ENCODE data around the gene ARID3B.
"Not testable (repeated sequence)": the region's sequence is repeated elsewhere in the genome, so short reads cannot be mapped to it uniquely, and the experiment has no call there.

The ARID3B gene, protein sequence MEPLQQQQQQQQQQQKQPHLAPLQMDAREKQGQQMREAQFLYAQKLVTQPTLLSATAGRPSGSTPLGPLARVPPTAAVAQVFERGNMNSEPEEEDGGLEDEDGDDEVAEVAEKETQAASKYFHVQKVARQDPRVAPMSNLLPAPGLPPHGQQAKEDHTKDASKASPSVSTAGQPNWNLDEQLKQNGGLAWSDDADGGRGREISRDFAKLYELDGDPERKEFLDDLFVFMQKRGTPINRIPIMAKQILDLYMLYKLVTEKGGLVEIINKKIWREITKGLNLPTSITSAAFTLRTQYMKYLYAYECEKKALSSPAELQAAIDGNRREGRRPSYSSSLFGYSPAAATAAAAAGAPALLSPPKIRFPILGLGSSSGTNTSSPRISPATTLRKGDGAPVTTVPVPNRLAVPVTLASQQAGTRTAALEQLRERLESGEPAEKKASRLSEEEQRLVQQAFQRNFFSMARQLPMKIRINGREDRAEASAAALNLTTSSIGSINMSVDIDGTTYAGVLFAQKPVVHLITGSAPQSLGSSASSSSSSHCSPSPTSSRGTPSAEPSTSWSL

DNA sequence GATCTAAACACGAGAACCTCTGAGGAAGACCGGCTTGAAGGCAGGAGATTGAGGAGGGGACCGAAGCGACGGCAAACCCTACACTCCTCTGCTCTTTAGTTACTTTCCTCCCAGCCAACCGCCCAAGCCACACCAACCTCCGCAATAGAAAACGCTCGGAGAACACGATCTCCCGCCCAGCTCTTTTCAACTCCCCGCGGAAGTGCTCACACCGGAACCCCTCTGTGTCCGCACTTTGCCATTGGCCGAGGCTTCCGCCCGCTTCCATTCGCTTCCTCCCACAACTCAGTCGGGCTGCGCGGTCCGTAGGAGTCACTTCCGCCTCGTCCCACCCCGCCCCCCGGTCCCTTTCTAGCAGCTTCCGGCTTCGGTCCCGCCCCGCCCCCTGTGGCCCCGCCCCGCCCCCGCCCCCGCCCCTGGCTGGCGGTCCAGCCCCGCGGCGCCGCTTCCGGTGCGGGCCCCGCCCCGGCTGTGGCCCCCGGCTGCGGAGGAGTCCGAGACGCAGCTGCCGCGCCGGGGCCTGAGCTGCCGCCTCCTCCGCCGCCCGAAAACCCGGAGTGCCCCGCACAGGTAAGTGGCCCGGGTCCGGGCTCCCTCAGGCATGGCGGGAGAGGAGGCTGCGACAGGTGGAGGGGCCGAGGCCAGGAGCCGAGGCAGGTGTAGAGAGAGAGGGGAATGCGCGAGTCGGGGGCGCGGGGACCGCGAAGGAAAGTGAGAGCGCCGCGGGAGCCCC lies at the start of gene ARID3B:
TSS of gene ARID3B (plus strand) at position 460 of the 733 bp plus-strand sequence. CDS start 2,717 bp downstream, outside the sequence.
- Histone ChIP-seq H3K4me3 (ENCODE audit: low read length) (peak within 1 kb of the TSS; percentile 98), H3K4me1 (ENCODE audit: control insufficient read depth, insufficient read depth, low read length) (peaks cover 17% of the 10 kb centered on the region), H3K9ac (ENCODE audit: low read length) (peak within 1 kb of the TSS; percentile 89), H3K27ac (ENCODE audit: low read depth, low read length) (peak within 1 kb of the TSS; percentile 56), H3K27me3 (ENCODE audit: control insufficient read depth, insufficient read depth, low read length) (no peaks in the 10 kb centered on the region), H3K36me3 (ENCODE audit: control insufficient read depth, insufficient read depth, low read length) (peaks cover 2% of the 10 kb centered on the region)

DNA sequence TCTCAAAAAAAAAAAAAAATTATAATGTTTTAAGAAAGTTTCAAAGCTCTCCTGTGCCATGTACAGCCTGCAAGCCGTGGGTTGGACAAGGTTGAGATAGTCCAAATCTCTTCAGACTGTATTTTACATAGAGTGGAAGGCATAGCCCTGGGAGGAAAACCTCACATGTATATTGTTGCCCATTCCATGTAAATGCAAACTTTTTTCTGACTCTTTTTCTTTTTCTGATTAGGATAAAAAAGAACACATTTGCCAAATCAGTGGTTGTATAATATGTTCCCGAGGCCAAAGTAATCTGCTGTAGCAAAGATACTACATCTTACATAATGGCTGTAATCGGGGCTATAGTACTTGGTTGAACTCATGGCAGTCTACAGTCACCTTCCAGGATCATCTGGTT lies 44.4 kb upstream of the ARID3B start:
- Histone ChIP-seq H3K4me1 (ENCODE audit: control insufficient read depth, insufficient read depth, low read length) (no peaks in the 10 kb centered on the region), H3K27me3 (ENCODE audit: control insufficient read depth, insufficient read depth, low read length) (no peaks in the 10 kb centered on the region), H3K9ac (ENCODE audit: low read length) (no peak overlapping the region), H3K36me3 (ENCODE audit: control insufficient read depth, insufficient read depth, low read length) (no peaks in the 10 kb centered on the region), H3K27ac (ENCODE audit: low read depth, low read length) (no peak overlapping the region), H3K4me3 (ENCODE audit: low read length) (no peak overlapping the region)

DNA sequence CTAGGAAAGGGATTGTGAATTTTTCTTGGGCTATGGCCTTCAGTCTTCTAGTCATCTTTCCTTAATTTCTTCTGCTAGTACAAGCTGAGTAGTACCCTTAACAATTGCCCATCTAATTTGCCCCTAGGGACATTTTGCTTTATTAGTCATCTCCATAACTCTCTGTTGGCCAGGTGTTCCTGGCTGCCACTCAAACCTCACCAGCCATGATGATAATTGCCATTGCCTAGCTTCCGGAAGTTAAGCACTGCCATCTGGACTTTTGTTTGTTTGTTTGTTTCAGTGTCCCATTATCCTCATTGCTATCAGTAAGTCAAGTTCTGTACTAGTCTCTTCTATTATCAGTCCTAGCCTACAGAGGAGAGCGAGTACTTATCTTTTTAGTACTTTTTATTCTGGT lies 43.4 kb upstream of the ARID3B start:
- Histone ChIP-seq H3K36me3 (ENCODE audit: control insufficient read depth, insufficient read depth, low read length) (no peaks in the 10 kb centered on the region), H3K9ac (ENCODE audit: low read length) (no peak overlapping the region), H3K4me1 (ENCODE audit: control insufficient read depth, insufficient read depth, low read length) (no peaks in the 10 kb centered on the region), H3K27ac (ENCODE audit: low read depth, low read length) (no peak overlapping the region), H3K27me3 (ENCODE audit: control insufficient read depth, insufficient read depth, low read length) (no peaks in the 10 kb centered on the region), H3K4me3 (ENCODE audit: low read length) (no peak overlapping the region)

DNA sequence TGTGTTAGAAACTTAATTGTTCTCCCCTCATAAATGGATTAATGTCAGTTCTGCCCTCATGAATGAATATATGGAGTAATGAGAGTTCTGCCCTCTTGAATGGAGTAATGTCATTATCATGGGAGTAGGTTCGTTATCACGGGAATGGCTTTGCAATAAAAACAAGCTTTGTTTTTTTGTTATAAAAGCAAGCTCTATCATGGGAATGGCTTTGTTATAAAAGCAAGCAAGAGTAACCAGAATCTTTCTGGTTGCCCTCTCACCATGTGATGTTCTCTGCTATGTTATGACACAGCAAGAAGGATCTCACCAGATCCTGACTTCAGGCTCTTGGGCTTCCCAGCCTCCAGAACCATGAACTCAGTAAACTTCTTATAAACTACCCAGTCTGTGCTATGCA lies 41.7 kb upstream of the ARID3B start:
- H3K27ac ChIP-seq (ENCODE audit: low read depth, low read length) = no peak overlapping the region
- H3K9ac ChIP-seq (ENCODE audit: low read length) = no peak overlapping the region
- H3K36me3 ChIP-seq (ENCODE audit: control insufficient read depth, insufficient read depth, low read length) = no peaks in the 10 kb centered on the region
- H3K27me3 ChIP-seq (ENCODE audit: control insufficient read depth, insufficient read depth, low read length) = no peaks in the 10 kb centered on the region
- no peaks in the 10 kb centered on the region for H3K4me1 ChIP-seq (ENCODE audit: control insufficient read depth, insufficient read depth, low read length)
- H3K4me3 ChIP-seq (ENCODE audit: low read length) = no peak overlapping the region

DNA sequence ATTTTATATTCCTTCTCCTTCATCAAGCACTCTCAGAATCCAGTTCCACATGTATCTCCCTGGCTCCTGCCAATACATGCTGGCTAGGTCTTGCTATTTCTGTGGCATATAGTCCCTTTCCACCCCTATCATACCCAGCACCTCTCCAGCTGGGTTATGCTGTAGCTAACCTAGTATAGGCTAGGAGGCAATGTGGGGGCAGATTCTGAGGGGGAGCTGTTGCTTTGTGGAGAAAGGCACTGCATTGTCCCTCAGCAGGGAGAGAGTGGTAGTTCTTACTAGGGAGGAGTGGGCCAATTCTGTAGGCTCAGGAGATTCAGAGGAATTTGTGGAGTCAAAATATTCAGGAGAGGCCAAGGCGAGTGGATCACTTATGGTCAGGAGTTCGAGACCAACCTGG lies 40.6 kb upstream of the ARID3B start:
- H3K9ac ChIP-seq (ENCODE audit: low read length) = no peak overlapping the region
- no peak overlapping the region for H3K27ac ChIP-seq (ENCODE audit: low read depth, low read length)
- no peaks in the 10 kb centered on the region for H3K36me3 ChIP-seq (ENCODE audit: control insufficient read depth, insufficient read depth, low read length)
- H3K4me3 ChIP-seq (ENCODE audit: low read length) = no peak overlapping the region
- H3K27me3 ChIP-seq (ENCODE audit: control insufficient read depth, insufficient read depth, low read length) = no peaks in the 10 kb centered on the region
- H3K4me1 ChIP-seq (ENCODE audit: control insufficient read depth, insufficient read depth, low read length) = no peaks in the 10 kb centered on the region

DNA sequence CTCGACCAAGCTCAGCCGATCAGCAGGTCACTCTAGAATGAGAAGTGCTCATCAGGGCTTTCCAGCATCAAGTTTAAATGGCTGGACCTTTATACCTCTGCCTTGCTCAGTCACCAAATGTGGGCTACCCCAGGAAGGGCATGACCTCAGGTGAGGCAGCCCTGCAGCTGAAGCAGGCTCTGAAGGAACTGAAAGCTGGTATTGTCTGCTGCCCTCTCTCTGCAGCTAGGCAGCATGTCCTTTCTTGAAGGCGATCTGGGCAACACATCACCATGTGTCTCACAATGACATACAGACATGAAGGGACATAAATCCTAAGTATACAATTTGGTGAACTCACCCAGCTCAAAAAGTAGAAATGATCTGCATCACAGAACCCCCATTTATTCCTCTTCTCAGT lies 38.7 kb upstream of the ARID3B start:
- Histone ChIP-seq H3K9ac (ENCODE audit: low read length) (no peak overlapping the region), H3K27ac (ENCODE audit: low read depth, low read length) (no peak overlapping the region), H3K4me1 (ENCODE audit: control insufficient read depth, insufficient read depth, low read length) (no peaks in the 10 kb centered on the region), H3K27me3 (ENCODE audit: control insufficient read depth, insufficient read depth, low read length) (no peaks in the 10 kb centered on the region), H3K36me3 (ENCODE audit: control insufficient read depth, insufficient read depth, low read length) (no peaks in the 10 kb centered on the region), H3K4me3 (ENCODE audit: low read length) (no peak overlapping the region)

DNA sequence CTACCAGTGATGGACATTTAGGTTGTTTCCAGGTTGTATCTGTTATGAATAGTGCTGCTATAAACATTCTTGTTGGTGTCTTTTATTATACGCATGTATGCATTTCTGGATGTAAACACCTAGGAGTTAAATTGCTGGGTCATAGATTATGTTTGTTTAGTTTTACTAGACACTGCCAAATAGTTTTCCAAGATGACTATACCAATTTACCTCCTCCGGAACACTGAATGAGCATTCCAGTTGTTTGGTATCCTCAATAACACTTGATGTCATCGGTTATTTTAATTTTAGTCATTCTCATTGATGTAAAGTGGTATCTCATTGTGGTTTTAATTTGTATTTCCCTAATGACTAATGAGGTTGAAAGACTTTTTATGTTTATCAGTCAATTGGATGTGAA lies 36.6 kb upstream of the ARID3B start:
- Histone ChIP-seq H3K9ac (ENCODE audit: low read length) (no peak overlapping the region), H3K4me3 (ENCODE audit: low read length) (no peak overlapping the region), H3K27me3 (ENCODE audit: control insufficient read depth, insufficient read depth, low read length) (no peaks in the 10 kb centered on the region), H3K4me1 (ENCODE audit: control insufficient read depth, insufficient read depth, low read length) (no peaks in the 10 kb centered on the region), H3K36me3 (ENCODE audit: control insufficient read depth, insufficient read depth, low read length) (no peaks in the 10 kb centered on the region), H3K27ac (ENCODE audit: low read depth, low read length) (no peak overlapping the region)

DNA sequence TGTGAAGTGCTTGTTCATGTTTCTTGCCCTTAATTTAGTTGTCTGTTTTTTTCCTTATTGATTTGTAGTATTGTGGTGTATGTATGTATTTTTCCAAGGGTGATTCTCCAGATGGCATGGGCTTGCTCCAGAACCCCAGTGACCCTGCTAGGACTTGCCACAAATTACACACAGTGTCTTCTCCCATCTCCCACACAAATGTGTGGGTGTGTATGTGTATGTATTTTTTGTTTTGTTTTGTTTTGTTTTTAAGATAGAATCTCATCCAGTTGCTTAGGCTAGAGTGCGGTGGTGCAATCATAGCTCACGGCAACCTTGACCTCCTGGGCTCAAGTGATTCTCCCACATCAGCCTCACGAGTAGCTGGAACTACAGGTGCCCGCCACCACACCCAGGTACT lies 36.2 kb upstream of the ARID3B start:
- H3K4me3 ChIP-seq (ENCODE audit: low read length) = no peak overlapping the region
- H3K27me3 ChIP-seq (ENCODE audit: control insufficient read depth, insufficient read depth, low read length) = no peaks in the 10 kb centered on the region
- H3K4me1 ChIP-seq (ENCODE audit: control insufficient read depth, insufficient read depth, low read length) = no peaks in the 10 kb centered on the region
- H3K27ac ChIP-seq (ENCODE audit: low read depth, low read length) = no peak overlapping the region
- H3K36me3 ChIP-seq (ENCODE audit: control insufficient read depth, insufficient read depth, low read length) = no peaks in the 10 kb centered on the region
- H3K9ac ChIP-seq (ENCODE audit: low read length) = no peak overlapping the region

DNA sequence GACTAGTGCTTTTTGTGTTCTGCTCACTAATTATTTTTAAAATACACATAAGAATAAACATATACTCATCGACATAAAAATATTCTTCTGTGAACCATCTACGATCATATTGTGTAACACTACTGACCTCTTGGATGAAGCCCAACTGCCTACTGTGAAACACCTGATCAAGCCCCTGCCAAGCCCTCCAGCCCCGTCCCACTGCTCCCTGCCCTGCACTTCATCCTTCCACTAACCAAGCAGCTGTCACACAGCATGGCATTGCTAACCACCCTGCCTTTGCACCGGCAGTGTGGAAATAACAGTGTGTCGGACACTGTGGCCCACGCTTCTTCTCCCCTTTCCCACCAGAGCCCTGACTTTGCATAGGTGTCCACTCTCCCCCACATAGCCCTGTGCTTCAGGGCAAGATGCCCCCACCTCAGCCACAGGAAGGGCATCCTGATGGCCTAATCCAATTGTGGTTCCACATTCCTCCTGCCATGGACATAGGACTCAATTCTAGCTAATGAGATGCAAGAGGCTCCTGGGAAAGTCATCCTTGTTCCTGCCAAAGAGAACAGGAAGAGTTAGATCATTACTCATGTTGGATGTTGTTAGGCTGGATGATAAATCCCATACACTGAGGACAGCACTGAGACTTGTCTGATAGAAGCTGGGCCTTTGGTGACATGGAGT lies 35.0 kb upstream of the ARID3B start:
- Histone ChIP-seq H3K9ac (ENCODE audit: low read length) (no peak overlapping the region), H3K27ac (ENCODE audit: low read depth, low read length) (no peak overlapping the region), H3K4me1 (ENCODE audit: control insufficient read depth, insufficient read depth, low read length) (no peaks in the 10 kb centered on the region), H3K27me3 (ENCODE audit: control insufficient read depth, insufficient read depth, low read length) (no peaks in the 10 kb centered on the region), H3K4me3 (ENCODE audit: low read length) (no peak overlapping the region), H3K36me3 (ENCODE audit: control insufficient read depth, insufficient read depth, low read length) (no peaks in the 10 kb centered on the region)

DNA sequence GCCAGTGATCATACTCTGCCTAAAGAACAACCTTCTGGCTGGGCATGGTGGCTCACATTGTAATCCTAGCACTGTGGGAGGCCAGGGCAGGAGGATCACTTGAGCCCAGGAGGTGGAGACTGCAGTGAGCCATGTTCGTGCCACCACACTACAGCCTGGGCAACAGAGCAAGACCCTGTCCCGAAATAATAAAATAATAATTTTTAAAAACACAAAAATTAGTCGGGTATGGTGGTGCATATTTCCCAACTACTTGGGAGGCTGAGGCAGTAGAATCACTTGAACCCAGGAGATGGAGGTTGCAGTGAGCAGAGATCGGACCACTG lies 34.5 kb upstream of the ARID3B start:
- Histone ChIP-seq H3K27me3 (ENCODE audit: control insufficient read depth, insufficient read depth, low read length) (no peaks in the 10 kb centered on the region), H3K27ac (ENCODE audit: low read depth, low read length) (no peak overlapping the region), H3K9ac (ENCODE audit: low read length) (no peak overlapping the region), H3K4me1 (ENCODE audit: control insufficient read depth, insufficient read depth, low read length) (no peaks in the 10 kb centered on the region), H3K36me3 (ENCODE audit: control insufficient read depth, insufficient read depth, low read length) (no peaks in the 10 kb centered on the region), H3K4me3 (ENCODE audit: low read length) (no peak overlapping the region)

DNA sequence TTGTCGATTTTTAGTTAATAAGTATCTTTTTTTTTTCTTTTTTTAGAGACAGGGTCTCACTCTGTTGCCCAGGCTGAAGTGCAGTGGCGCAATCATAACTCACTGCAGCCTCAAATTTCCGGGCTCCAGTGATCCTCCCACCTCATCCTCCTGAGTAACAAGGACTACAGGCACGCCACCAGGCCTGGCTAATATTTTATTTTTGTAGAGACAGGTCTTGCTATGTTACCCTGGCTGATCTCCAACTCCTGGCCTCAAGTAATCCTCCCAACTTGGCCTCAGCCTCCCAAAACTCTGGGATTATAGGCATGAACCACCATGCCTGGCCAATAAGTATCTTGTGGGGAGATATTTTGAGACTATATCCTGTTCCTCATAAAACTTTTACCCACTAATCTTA lies 29.4 kb upstream of the ARID3B start:
- H3K27ac ChIP-seq (ENCODE audit: low read depth, low read length) = no peak overlapping the region
- H3K4me1 ChIP-seq (ENCODE audit: control insufficient read depth, insufficient read depth, low read length) = no peaks in the 10 kb centered on the region
- no peaks in the 10 kb centered on the region for H3K36me3 ChIP-seq (ENCODE audit: control insufficient read depth, insufficient read depth, low read length)
- H3K4me3 ChIP-seq (ENCODE audit: low read length) = no peak overlapping the region
- H3K27me3 ChIP-seq (ENCODE audit: control insufficient read depth, insufficient read depth, low read length) = no peaks in the 10 kb centered on the region
- no peak overlapping the region for H3K9ac ChIP-seq (ENCODE audit: low read length)

DNA sequence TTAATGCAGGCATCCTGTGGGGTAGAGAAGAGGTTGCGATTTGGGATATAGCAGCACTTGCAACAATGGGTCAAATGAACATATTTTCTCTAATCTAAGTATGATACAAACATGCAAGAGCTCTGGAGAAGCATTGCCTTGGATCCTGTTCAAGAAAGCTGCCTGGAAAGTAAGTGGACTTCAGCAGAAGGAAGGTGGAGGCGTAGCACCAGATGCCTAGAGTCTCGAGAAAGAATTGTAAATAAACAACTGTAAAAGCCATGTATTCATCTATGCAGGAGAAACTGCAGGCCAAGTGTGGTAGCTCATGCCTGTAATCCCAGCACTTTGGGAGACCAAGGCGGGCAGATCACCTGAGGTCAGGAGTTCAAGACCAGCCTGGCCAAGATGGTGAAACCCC lies 27.0 kb upstream of the ARID3B start:
- H3K27me3 ChIP-seq (ENCODE audit: control insufficient read depth, insufficient read depth, low read length); H3K9ac ChIP-seq (ENCODE audit: low read length); H3K36me3 ChIP-seq (ENCODE audit: control insufficient read depth, insufficient read depth, low read length): not testable (repeated sequence)

More for the DNA sequence above, 27.0 kb upstream of the ARID3B start:
- not testable (repeated sequence) for H3K27ac ChIP-seq (ENCODE audit: low read depth, low read length); H3K4me3 ChIP-seq (ENCODE audit: low read length); H3K4me1 ChIP-seq (ENCODE audit: control insufficient read depth, insufficient read depth, low read length)

All from rectal smooth muscle tissue (tissue), 1 donor.